HG03066 (cell line): ENCODE measurements around the gene HIF1A.
"Not testable (repeated sequence)": the region's sequence is repeated elsewhere in the genome, so short reads cannot be mapped to it uniquely, and the experiment has no call there.

ENCODE experiments used
- ATAC-seq: cut with Tn5 transposase; IDR thresholded peaks from one replicate; pipeline ENCODE4 v1.9.1; 2021; ENCODE audit warnings: low read depth; ENCODE audit not compliant: unreplicated experiment

Gene HIF1A

GRCh38 chr14:61744238-61744637 is 48.9 kb downstream of the HIF1A start:
- ATAC-seq, result no peak

DNA sequence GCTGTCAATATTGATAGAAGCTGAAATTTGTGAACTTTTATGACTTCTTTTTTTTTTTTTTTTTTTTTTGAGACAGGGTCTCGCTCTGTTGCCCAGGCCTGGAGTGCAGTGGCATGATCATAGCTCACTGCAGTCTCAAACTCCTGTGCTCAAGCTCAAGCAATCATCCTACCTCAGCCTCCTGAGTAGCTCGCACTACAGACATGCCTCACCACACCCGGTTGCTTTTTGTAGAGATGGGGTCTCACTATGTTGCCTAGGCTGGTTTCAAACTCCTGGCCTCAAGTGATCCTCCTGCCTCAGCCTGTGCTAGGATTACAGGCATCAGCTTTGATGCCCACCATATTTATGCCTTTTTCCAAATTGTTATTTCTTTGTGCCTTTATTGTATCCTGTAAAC is 51.0 kb downstream of the HIF1A start:
- not testable (repeated sequence) for ATAC-seq

- ATAC-seq, result no peak
Observed at GRCh38 chr14:61746881-61747280, 51.6 kb downstream of the HIF1A start.

DNA sequence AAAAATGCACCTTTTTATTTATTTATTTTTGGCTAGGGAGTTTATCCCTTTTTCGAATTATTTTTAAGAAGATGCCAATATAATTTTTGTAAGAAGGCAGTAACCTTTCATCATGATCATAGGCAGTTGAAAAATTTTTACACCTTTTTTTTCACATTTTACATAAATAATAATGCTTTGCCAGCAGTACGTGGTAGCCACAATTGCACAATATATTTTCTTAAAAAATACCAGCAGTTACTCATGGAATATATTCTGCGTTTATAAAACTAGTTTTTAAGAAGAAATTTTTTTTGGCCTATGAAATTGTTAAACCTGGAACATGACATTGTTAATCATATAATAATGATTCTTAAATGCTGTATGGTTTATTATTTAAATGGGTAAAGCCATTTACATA is 52.0 kb downstream of the HIF1A start:
- ATAC-seq, result no peak

GRCh38 chr14:61749264-61749663 is 54.0 kb downstream of the HIF1A start:
- ATAC-seq, result no peak

DNA sequence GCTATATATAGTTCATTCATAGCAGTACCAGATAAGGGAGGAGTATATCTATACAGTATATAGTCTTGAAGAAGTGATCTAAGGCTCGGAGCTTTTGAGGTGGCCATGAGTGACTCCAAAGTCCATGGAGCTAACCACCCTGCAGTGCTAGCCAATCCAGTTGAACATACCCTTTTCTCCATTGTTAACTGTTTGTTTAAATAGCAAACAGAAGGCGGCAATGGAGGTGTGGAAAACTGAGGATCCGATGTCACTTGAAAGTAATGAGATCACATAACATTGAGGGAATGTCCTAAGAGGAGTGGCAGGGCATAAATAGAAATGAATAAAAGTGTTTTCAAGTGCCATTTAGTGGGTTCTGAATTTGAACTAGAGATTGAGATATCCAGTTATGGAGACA is 54.6 kb downstream of the HIF1A start:
- ATAC-seq, result no peak

GRCh38 chr14:61750708-61751474 is 55.6 kb downstream of the HIF1A start:
- ATAC-seq, result peak; percentile 86

DNA sequence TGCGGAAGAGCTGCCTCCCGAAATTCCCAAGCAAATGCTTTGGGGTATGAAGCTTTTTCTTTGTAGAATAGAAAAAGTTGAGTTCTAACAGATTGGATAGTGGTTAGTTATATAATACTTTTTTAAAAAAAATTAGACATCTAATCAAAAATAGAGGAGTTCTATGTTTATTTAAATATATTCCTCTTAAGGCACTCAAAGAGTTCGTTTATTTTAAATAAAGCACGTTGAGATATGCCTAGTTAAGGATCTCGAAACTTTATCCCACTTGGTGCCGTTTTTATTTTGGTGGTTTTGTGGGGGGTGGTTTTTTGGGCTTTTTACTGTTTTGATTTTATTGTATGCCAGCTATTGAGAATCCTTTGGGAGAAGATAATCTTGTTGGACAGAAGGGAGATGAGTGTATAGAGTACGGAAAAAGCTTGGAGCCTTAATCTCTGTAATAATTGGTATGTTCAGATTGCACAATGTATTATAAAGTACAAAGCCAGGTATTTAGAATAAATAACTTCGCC is 56.2 kb downstream of the HIF1A start:
- ATAC-seq, result no peak

DNA sequence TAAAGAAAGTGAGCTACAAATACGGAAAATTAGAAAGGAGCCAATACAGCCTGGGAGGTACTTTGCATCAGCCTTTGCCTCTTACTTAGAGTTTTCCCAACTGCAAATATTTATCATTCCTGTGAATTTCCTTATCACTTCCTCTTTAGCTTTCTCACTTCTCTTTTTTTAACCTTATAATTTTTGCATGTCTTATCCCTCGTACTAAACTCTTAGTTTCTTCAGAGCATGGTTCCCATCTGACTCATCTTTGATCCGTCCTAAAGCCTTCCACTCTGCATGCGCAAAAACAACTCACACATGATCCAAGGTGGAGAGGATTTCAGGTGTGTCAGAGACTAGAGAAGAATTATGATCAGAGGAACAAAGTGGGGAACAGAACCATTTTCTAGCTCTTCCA is 57.3 kb downstream of the HIF1A start:
- peak; percentile 47 for ATAC-seq

GRCh38 chr14:61753631-61754030 is 58.3 kb downstream of the HIF1A start:
- no peak for ATAC-seq

DNA sequence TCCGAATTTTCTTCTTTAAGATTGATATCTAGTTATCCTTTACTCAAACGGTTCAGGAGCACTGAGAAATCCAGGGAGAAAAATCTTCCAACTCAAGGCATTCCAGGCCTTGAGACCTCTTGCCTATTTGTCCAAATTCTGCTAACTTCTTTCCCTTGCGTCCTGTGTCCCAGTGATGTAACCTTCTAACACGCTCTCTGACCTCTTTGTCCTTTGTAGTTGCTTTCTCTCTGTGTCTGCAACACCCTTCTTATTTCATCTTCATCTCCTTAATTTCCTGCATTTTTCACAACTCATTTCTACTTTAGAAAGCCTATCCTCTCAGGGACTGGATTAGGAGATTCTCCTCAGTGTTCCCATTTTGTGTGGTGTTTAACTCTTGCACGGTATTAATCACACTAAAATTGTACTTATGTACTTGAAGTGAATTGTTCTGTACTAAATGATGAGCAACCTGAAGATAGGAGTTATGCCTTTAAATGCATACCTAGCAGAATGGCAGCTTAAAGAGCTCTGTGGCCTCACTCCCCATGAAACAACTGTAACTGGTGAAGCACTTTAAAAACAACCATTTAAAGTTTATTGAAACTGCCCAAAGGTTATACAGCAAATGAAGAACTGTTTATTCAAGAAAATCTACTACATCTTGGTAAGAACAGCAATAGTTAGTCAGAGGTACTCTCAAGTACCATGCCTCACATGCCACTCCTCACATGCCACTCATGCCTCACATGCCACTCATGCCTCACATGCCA is 59.5 kb downstream of the HIF1A start:
- ATAC-seq, result no peak

DNA sequence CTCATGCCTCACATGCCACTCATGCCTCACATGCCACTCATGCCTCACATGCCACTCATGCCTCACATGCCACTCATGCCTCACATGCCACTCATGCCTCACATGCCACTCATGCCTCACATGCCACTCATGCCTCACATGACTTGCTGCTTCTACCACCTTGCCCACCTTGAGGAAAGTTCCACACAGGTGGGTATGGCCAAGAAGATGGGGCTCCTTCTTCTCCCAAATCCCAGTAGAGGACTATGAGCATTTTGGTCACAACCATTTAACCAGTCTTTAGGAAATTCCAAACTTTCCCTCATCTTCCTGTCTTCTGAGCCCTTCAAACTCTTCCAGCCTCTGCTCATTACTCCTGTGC is 60.0 kb downstream of the HIF1A start:
- ATAC-seq, result not testable (repeated sequence)

DNA sequence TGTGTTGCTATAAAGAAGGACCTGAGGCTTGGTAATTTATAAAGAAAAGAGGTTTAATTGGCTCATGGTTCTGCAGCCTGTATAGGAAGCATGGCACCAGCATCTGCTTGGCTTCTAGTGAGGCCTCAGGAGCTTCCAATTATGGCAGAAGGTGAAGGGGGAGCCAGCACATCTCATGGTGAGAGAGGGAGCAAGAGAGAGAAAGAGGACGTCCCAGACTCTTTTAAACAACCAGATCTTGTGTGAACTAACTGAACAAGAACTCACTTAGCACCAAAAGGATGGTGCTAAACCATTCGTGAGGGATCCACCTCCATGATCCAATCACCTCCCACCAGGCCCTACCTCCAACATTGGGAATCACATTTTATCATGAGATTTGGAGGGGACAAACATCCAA is 60.8 kb downstream of the HIF1A start:
- ATAC-seq, result no peak

GRCh38 chr14:61759878-61760277 is 64.6 kb downstream of the HIF1A start:
- no peak for ATAC-seq

GRCh38 chr14:61761557-61761956 is 66.2 kb downstream of the HIF1A start:
- ATAC-seq, result peak; percentile 3

- peak; percentile 99 for ATAC-seq
Observed at GRCh38 chr14:61761959-61762786, 66.9 kb downstream of the HIF1A start, which contains the start of gene SNAPC1. TSS of gene SNAPC1 (plus strand) at chr14:61762420. CDS start at chr14:61762461, 41 bp downstream.

DNA sequence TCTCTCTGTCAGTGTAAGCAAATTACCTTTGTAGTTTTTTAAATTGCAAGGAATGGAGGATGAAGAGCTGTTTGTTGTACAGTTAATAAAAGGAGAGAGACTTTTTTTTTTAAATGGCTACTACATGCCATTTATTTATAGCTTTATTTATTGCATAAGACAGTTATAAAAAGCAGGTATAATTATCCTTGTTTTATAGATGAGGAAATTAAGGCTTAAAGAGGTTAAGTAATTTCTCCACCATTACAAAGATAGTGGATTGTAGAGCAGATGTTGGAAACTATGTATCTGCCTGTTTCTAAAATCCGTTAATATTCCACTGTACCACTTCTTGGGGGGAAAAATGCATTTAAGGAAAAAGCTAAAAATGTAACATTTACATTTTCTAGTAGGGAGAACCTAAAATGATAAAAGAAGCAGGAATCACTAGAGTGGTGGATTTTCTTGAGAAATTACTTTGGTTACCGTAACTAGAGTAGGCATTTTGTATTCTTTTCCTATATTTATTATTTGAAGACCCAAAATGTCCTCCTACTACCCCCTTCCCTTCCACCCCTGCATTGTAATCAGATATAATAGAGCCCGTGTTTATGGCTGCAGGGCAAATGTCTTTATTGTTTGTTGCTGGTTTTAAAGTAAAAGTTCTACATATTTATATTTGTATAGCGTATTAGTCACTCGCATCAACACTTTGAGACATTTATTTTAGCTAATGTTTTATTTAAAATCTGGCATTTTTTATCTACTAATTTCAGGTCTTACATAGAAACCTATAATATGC is 69.2 kb downstream of the HIF1A start:
- no peak for ATAC-seq

DNA sequence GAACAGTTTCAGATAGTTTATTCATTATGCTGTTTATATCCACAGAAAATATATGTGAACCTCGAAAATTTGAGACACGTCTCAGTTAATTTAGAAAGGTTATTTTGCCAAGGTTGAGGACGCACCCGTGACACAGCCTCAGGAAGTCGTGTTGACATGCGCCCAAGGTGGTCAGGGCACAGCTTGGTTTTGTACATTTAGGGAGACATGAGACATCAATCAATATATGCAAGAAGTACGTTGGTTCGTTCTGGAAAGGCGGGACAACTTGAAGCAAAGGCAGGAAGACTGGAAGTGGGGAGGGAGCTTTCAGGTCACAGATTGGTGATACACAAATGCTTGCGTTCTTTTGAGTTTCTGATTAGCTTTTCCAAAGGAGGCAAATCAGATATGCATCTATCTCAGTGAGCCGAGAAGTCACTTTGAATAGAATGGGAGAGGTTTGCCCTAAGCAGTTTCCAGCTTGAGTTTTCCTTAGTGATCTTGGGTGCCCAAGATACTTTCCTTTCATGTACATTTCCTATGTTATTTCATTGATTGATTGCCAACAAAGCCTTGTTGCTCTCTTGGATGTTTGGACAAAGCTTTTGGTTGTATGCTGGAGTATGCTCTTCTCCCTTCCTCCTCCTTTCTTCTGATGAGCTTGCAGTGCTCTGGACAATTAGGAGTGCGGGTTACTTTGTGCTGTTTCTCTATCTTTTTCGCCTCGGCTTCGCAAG is 70.1 kb downstream of the HIF1A start:
- ATAC-seq, result no peak

DNA sequence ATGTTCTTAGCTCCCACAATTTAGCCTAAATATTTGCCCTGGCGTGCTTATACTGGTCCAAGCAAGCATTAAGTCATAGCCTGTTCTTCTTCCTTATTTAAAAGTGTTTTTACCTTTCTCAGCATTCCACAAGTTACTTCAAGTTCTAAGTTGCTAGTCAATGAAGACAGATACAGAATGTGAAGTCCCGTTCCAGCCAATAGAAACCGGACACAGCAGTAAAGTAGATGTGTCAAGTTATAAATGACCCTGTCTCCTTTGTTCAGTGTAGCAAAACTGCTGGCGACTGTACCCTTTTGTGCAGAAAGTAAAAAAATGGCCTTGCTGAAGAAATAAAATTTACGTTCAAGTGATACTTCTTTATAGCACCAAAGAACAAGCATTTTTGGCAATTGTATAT is 70.8 kb downstream of the HIF1A start:
- ATAC-seq, result no peak

- no peak for ATAC-seq
Observed at GRCh38 chr14:61768240-61768639, 72.9 kb downstream of the HIF1A start.
